Adipocyte (in vitro differentiated cells): Measurements from ENCODE around the gene DYRK1B.

Experiments
- DNase-seq: peaks from one replicate; pipeline ENCODE4 v3.0.0-alpha.2; 2015; ENCODE audit warnings: low read depth
- H3K27me3 ChIP-seq: replicated peaks from 2 replicates; pipeline ENCODE4 v1.7.0; 2013; ENCODE audit warnings: mild to moderate bottlenecking, low read length, moderate library complexity; ENCODE audit not compliant: control insufficient read depth, insufficient read depth
- H3K36me3 ChIP-seq: 2 replicates; pipeline ENCODE4 v1.7.0; 2013; ENCODE audit warnings: low read length, mild to moderate bottlenecking, moderate library complexity; ENCODE audit not compliant: control insufficient read depth, insufficient read depth, severe bottlenecking
- H3K4me1 ChIP-seq: 2 replicates; pipeline ENCODE4 v1.7.0; 2013; ENCODE audit warnings: mild to moderate bottlenecking, low read length, moderate library complexity; ENCODE audit not compliant: control insufficient read depth, insufficient read depth
- H3K4me3 ChIP-seq: 2 replicates; pipeline ENCODE4 v1.7.0; 2013; ENCODE audit warnings: mild to moderate bottlenecking, low read length, moderate library complexity
- H3K9ac ChIP-seq: 2 replicates; pipeline ENCODE4 v1.7.0; 2013; ENCODE audit warnings: mild to moderate bottlenecking, low read length, moderate library complexity
- H3K9me3 ChIP-seq: 2 replicates; pipeline ENCODE4 v1.7.0; 2013; ENCODE audit warnings: mild to moderate bottlenecking, low read length, moderate library complexity; ENCODE audit not compliant: control insufficient read depth

Gene DYRK1B

GRCh38 chr19:39852882-39853281, 18.9 kb upstream of the DYRK1B start:
- DNase-seq: no peak
- H3K9me3 ChIP-seq: peaks cover 3% of the 10 kb centered on the region
- no peaks in the 10 kb centered on the region for H3K4me1 ChIP-seq
- no peak overlapping the region for H3K4me3 ChIP-seq
- H3K36me3 ChIP-seq: no peaks in the 10 kb centered on the region
- no peaks in the 10 kb centered on the region for H3K27me3 ChIP-seq
- no peak overlapping the region for H3K9ac ChIP-seq

GRCh38 chr19:39850892-39851291, 16.9 kb upstream of the DYRK1B start:
- Histone ChIP-seq H3K36me3 (no peaks in the 10 kb centered on the region), H3K27me3 (no peaks in the 10 kb centered on the region), H3K4me3 (no peak overlapping the region), H3K4me1 (peaks cover 12% of the 10 kb centered on the region), H3K9me3 (peaks cover 3% of the 10 kb centered on the region), H3K9ac (no peak overlapping the region)
- peak; percentile 9 for DNase-seq

GRCh38 chr19:39848392-39848791, 14.4 kb upstream of the DYRK1B start:
- Histone ChIP-seq H3K9me3 (no peaks in the 10 kb centered on the region), H3K9ac (no peak overlapping the region), H3K4me1 (peaks cover 31% of the 10 kb centered on the region), H3K27me3 (no peaks in the 10 kb centered on the region), H3K36me3 (no peaks in the 10 kb centered on the region), H3K4me3 (no peak overlapping the region)
- no peak for DNase-seq

GRCh38 chr19:39847525-39847924, 13.6 kb upstream of the DYRK1B start:
- DNase-seq: peak; percentile 32
- Histone ChIP-seq H3K27me3 (no peaks in the 10 kb centered on the region), H3K9me3 (no peaks in the 10 kb centered on the region), H3K4me1 (peaks cover 31% of the 10 kb centered on the region), H3K4me3 (no peak overlapping the region), H3K9ac (no peak overlapping the region), H3K36me3 (no peaks in the 10 kb centered on the region)

GRCh38 chr19:39846678-39847486, 12.9 kb upstream of the DYRK1B start:
- peak overlapping the region; percentile 99 for H3K4me3 ChIP-seq
- H3K27me3 ChIP-seq: no peaks in the 10 kb centered on the region
- H3K36me3 ChIP-seq: no peaks in the 10 kb centered on the region
- H3K9me3 ChIP-seq: no peaks in the 10 kb centered on the region
- DNase-seq: peak; percentile 12
- H3K9ac ChIP-seq: peak overlapping the region; percentile 93
- H3K4me1 ChIP-seq: peaks cover 31% of the 10 kb centered on the region

- H3K27me3 ChIP-seq: no peaks in the 10 kb centered on the region
- no peaks in the 10 kb centered on the region for H3K9me3 ChIP-seq
- H3K9ac ChIP-seq: peak within 1 kb of the TSS; percentile 93
- peak within 1 kb of the TSS; percentile 99 for H3K4me3 ChIP-seq
- H3K36me3 ChIP-seq: no peaks in the 10 kb centered on the region
- H3K4me1 ChIP-seq: peaks cover 37% of the 10 kb centered on the region
- peak; percentile 99 for DNase-seq
Observed at GRCh38 chr19:39845933-39846677, 12.1 kb upstream of the DYRK1B start, which contains the start of gene FBL. FBL (minus strand) TSS chr19:39846379; CDS start chr19:39846300, 79 bp downstream.

- H3K9me3 ChIP-seq: no peaks in the 10 kb centered on the region
- no peaks in the 10 kb centered on the region for H3K36me3 ChIP-seq
- peak overlapping the region; percentile 99 for H3K4me3 ChIP-seq
- DNase-seq: peak; percentile 68
- peaks cover 37% of the 10 kb centered on the region for H3K4me1 ChIP-seq
- H3K9ac ChIP-seq: peak overlapping the region; percentile 93
- H3K27me3 ChIP-seq: no peaks in the 10 kb centered on the region
Observed at GRCh38 chr19:39845584-39845932, 11.6 kb upstream of the DYRK1B start.

GRCh38 chr19:39845172-39845571, 11.2 kb upstream of the DYRK1B start:
- H3K9me3 ChIP-seq: no peaks in the 10 kb centered on the region
- peak overlapping the region; percentile 93 for H3K9ac ChIP-seq
- H3K4me1 ChIP-seq: peaks cover 37% of the 10 kb centered on the region
- DNase-seq: no peak
- H3K4me3 ChIP-seq: peak overlapping the region; percentile 99
- peaks cover under 1% of the 10 kb centered on the region for H3K36me3 ChIP-seq
- no peaks in the 10 kb centered on the region for H3K27me3 ChIP-seq

GRCh38 chr19:39843919-39844793, 10.2 kb upstream of the DYRK1B start:
- Histone ChIP-seq H3K27me3 (no peaks in the 10 kb centered on the region), H3K4me1 (peaks cover 37% of the 10 kb centered on the region), H3K36me3 (peaks cover 10% of the 10 kb centered on the region), H3K4me3 (no peak overlapping the region), H3K9me3 (no peaks in the 10 kb centered on the region), H3K9ac (peak overlapping the region; percentile 45)
- DNase-seq: peak; percentile 87

- Histone ChIP-seq H3K36me3 (peaks cover 21% of the 10 kb centered on the region), H3K9ac (peak overlapping the region; percentile 81), H3K9me3 (no peaks in the 10 kb centered on the region), H3K4me3 (peak overlapping the region; percentile 83), H3K4me1 (peaks cover 37% of the 10 kb centered on the region), H3K27me3 (no peaks in the 10 kb centered on the region)
- DNase-seq: no peak
Observed at GRCh38 chr19:39842693-39843435, 8.9 kb upstream of the DYRK1B start.
